DOHH2 (cell line): Measurements from ENCODE around the gene PRDM10.

Experiments
- CTCF ChIP-seq: fragments of 200-600 bp; sonication (generic); IDR thresholded peaks from one replicate; pipeline ENCODE4 v1.5.1; 2014; ENCODE audit warnings: antibody characterized with exemption, mild to moderate bottlenecking, low read depth, low read length; ENCODE audit not compliant: poor library complexity, severe bottlenecking
- EZH2phosphoT487 ChIP-seq: fragments of 200-600 bp; sonication (generic); IDR thresholded peaks from 2 replicates; pipeline ENCODE4 v1.6.1; 2017; ENCODE audit warnings: borderline replicate concordance, mild to moderate bottlenecking, antibody characterized with exemption, low read length, moderate library complexity, mixed read lengths

- TF ChIP-seq CTCF (no peak), EZH2phosphoT487 (no peak)
Observed at GRCh38 chr11:129854232-129854805, 148.3 kb downstream of the PRDM10 start.
